Peyer's patch (tissue), 4 donors: ENCODE results near the gene RPGRIP1. TPM values are rescaled to one million over a fixed set of nuclear protein-coding genes. Genes with fewer than 3 reads are reported as not detected.

ENCODE experiments used
- DNase-seq, 3 donors: peaks; one replicate each; pipeline ENCODE4 v3.0.0-alpha.2; 2017 to 2019
- H3K27ac ChIP-seq, 4 donors: fragments of 200-600 bp; sonication (generic); one replicate each; pipeline ENCODE4 v1.5.1; 2016 to 2019
- H3K27me3 ChIP-seq, 2 donors: fragments of 200-600 bp; sonication (generic); one replicate each; pipeline ENCODE4 v1.5.1; 2019
- H3K36me3 ChIP-seq, 3 donors: fragments of 200-600 bp; sonication (generic); one replicate each; pipeline ENCODE4 v1.5.1; 2016 to 2019
- H3K4me1 ChIP-seq, 4 donors: fragments of 200-600 bp; sonication (generic); one replicate each; pipeline ENCODE4 v1.5.1; 2016 to 2019
- H3K4me3 ChIP-seq, 4 donors: fragments of 200-600 bp; sonication (generic); 1 replicate in 3 of 4; 2 replicates in 1 of 4; pipeline ENCODE4 v1.5.1; 2016 to 2019; ENCODE audit warnings: mild to moderate bottlenecking in 1 of 4
- H3K9me3 ChIP-seq, 4 donors: fragments of 200-600 bp; sonication (generic); one replicate each; pipeline ENCODE4 v1.5.1; 2016 to 2019; ENCODE audit warnings: mild to moderate bottlenecking in 1 of 4
- POLR2A ChIP-seq, 2 donors: fragments of 450-650 bp; IDR thresholded peaks; one replicate each; pipeline ENCODE4 v1.5.1; 2017; ENCODE audit warnings: antibody characterized with exemption in 2 of 2, mild to moderate bottlenecking in 2 of 2, moderate library complexity in 2 of 2
- total RNA-seq, 4 donors: library from RNA; depleted of rRNA; stranded (reverse); fragments of >200 nt; gene quantifications; one replicate each; pipeline ENCODE4 v1.1.0, GENCODE V29; 2016
- TF ChIP-seq, protein P1 (sequence below), 6 experiments: fragments of 450-650 bp in 4 of 6; fragments of 200-600 bp in 2 of 6; sonication (generic) in 1 of 6; IDR thresholded peaks; one replicate each; pipeline ENCODE4 v1.5.1; 2017 to 2019; ENCODE audit warnings: antibody characterized with exemption in 6 of 6, mild to moderate bottlenecking in 3 of 6, moderate library complexity in 1 of 6

The RPGRIP1 gene
- total RNA-seq, 4 donors from 2014 or later, result 0.40 to 3.3 TPM; not detected in 2

DNA sequence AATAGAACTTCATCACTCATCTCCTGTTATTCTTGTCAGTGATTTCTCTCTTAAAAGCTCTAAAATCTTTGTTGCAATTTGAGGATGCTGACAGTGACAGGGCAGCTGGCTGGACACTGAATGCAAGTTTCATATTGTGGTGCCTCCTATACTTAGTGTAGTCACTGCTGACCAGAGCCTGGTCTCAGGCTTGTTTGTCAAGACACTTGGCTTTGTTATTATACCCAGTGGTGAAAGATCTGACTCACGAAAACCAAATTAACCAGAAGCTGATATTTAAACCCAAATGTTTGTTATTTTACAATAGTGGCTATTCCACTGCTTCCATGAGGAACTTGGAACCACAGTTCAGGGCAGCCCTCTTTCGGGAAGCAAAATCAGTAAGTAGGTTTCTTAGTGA lies 42.8 kb downstream of the RPGRIP1 start:
- TF ChIP-seq, protein P1, sequence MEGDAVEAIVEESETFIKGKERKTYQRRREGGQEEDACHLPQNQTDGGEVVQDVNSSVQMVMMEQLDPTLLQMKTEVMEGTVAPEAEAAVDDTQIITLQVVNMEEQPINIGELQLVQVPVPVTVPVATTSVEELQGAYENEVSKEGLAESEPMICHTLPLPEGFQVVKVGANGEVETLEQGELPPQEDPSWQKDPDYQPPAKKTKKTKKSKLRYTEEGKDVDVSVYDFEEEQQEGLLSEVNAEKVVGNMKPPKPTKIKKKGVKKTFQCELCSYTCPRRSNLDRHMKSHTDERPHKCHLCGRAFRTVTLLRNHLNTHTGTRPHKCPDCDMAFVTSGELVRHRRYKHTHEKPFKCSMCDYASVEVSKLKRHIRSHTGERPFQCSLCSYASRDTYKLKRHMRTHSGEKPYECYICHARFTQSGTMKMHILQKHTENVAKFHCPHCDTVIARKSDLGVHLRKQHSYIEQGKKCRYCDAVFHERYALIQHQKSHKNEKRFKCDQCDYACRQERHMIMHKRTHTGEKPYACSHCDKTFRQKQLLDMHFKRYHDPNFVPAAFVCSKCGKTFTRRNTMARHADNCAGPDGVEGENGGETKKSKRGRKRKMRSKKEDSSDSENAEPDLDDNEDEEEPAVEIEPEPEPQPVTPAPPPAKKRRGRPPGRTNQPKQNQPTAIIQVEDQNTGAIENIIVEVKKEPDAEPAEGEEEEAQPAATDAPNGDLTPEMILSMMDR (IDR thresholded peaks at IDR 0.05), result no peak
- TF ChIP-seq POLR2A (IDR thresholded peaks at IDR 0.05), result no peak
- Histone ChIP-seq H3K36me3 (no peaks in the 10 kb centered on the region), H3K27ac (no peak overlapping the region), H3K9me3 (no peaks in the 10 kb centered on the region), H3K27me3 (no peaks in the 10 kb centered on the region), H3K4me1 (peaks cover 0 to 4% (median 0%) of the 10 kb centered on the region in 4 donors), H3K4me3 (no peak overlapping the region)
- no peak for DNase-seq

DNA sequence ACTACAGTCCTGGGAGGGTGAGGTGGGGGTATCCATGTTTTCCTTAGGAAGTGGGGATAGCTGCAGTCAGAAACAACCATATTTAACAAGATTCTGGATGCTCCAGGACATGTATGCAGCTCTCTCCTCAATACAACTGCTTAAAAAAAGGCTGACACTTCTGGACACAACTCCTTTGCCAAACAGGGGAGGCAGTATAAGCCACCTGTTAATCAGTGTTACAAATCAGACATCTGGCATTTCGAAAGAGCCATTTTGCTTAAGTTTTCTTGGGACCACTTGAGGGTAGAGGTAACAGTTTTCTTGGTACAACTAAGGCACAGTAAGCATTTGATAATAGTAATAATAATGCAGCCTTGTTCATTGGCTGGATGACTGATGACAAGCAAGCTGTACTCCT lies 47.1 kb downstream of the RPGRIP1 start:
- no peak for DNase-seq
- Histone ChIP-seq H3K4me3 (no peak overlapping the region), H3K4me1 (no peaks in the 10 kb centered on the region), H3K36me3 (no peaks in the 10 kb centered on the region), H3K27ac (no peak overlapping the region), H3K9me3 (no peaks in the 10 kb centered on the region), H3K27me3 (no peaks in the 10 kb centered on the region)
- TF ChIP-seq POLR2A (IDR thresholded peaks at IDR 0.05), result no peak
- TF ChIP-seq, protein P1 (IDR thresholded peaks at IDR 0.05), result no peak

Other genes starting within 250 kb of the RPGRIP1 start
- not detected for gene TPPP2, start 249.9 kb upstream of the RPGRIP1 start, total RNA-seq
- gene RNASE13, start 245.3 kb upstream of the RPGRIP1 start, total RNA-seq, result not detected
- gene RNASE7, start 237.7 kb upstream of the RPGRIP1 start, total RNA-seq, result not detected
- not detected for gene RNASE8, start 222.3 kb upstream of the RPGRIP1 start, total RNA-seq
- gene ARHGEF40, start 209.8 kb upstream of the RPGRIP1 start, total RNA-seq, result 10 to 100 TPM; 19.8 to 57.8 (median 34.6) TPM
- gene ZNF219, start 181.4 kb upstream of the RPGRIP1 start, total RNA-seq, result 10 to 100 TPM; 41.3 to 68.8 (median 63.2) TPM
- gene TMEM253, start 179.0 kb upstream of the RPGRIP1 start, total RNA-seq, result 100 to 1,000 TPM in 3 of 4 donors, 1 to 10 TPM in 1; 9.1 to 140 (median 124) TPM
- gene OR5AU1, start 124.0 kb upstream of the RPGRIP1 start, total RNA-seq, result not detected
- gene HNRNPC, start 10.6 kb upstream of the RPGRIP1 start, total RNA-seq, result 100 to 1,000 TPM; 201 to 392 (median 259) TPM
- 10 to 100 TPM; 25.7 to 86.6 (median 37.5) TPM for gene SUPT16H, start 103.9 kb downstream of the RPGRIP1 start, total RNA-seq
- gene CHD8, start 176.0 kb downstream of the RPGRIP1 start, total RNA-seq, result 100 to 1,000 TPM in 1 of 4 donors, 10 to 100 TPM in 3; 46.2 to 112 (median 78.4) TPM
- gene RAB2B, start 196.9 kb downstream of the RPGRIP1 start, total RNA-seq, result 10 to 100 TPM in 3 of 4 donors, 1 to 10 TPM in 1; 7.4 to 22.4 (median 20.8) TPM
- gene TOX4, start 197.1 kb downstream of the RPGRIP1 start, total RNA-seq, result 10 to 100 TPM; 31.4 to 74.5 (median 61.7) TPM
- gene METTL3, start 231.3 kb downstream of the RPGRIP1 start, total RNA-seq, result 100 to 1,000 TPM in 1 of 4 donors, 10 to 100 TPM in 3; 32.9 to 130 (median 44.3) TPM
- 1 to 10 TPM; 1.4 to 5.0 (median 4.0) TPM for gene SALL2, start 246.3 kb downstream of the RPGRIP1 start, total RNA-seq